ENCODE results near the gene CST4. TPM values are rescaled to one million over a fixed set of nuclear protein-coding genes. Genes with fewer than 3 reads are reported as not detected.
"Not testable (repeated sequence)": the region's sequence is repeated elsewhere in the genome, so short reads cannot be mapped to it uniquely, and the experiment has no call there.

Gene CST4
- total and polyA plus RNA-seq, 10 of the 15 experiments (the other 5 are each of a cell fraction or from before 2014, with no cell fraction given): not detected

DNA sequence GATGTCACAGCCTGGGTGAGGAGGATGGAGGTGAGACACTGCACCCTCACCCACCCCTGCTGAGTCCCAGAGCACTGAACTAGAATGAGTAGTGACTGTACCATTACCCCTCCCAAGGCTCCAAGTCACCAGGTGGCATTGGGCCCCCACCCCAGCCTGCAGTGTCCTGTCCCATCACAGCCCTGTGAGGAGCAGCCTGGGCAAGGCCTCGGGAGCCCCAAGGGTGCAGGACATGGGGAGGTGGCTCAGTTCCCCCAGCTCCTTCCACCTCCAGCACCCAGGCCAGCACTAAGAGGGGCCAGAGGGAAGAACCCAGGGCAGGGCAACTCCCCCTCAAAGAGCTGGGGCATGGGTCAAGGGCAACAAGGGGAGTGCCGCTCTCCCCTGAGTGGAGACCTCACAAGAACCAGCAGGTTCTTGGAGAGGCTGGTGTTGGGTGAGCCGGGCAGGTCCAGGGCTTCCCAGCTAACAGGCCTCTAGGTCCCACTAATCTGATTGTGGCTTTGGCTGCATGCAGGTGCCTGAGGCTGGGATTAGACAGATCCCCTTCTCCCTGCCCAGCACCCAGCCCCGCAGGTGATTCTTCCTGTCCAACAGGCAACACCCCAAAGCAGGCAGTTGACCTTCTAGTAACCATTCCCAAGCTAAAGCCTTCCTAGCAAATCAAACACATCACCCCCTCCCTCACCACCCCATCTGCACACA is 2.6 kb downstream of the CST4 start:
- POLR2A ChIA-PET: no interaction called here
- H3K9ac ChIP-seq (ENCODE audit: control insufficient read depth, insufficient read depth, low read length): no peak overlapping the region
- H3K4me2 ChIP-seq (ENCODE audit: control insufficient read depth, insufficient read depth): no peak overlapping the region
- CTCF ChIA-PET: no interaction called here
- intact Hi-C loops (cut with micrococcal nuclease; ENCODE audit: unreplicated experiment) (no loop called here), in situ Hi-C loops (cut with MboI) (no loop called here)
- H3K4me1 ChIP-seq (ENCODE audit: control insufficient read depth, insufficient read depth, low read length): no peaks in the 10 kb centered on the region
- BruUV-seq (replicated peaks): no TSS peak
- SMC1A ChIA-PET (ENCODE audit: uncharacterized antibody, unreplicated experiment): no interaction called here
- no peak overlapping the region for H3K4me3 ChIP-seq
- no peak for FAIRE-seq
- WGBS (ENCODE audit: insufficient coverage, insufficient replicate concordance, low lambda C conversion rate, missing lambda C conversion rate): 40% methylated on average over 4 of the region's 4 CpGs
- H2AFZ ChIP-seq (ENCODE audit: control insufficient read depth, low read depth, low read length): no peak overlapping the region
- RAD21 ChIA-PET (ENCODE audit: unreplicated experiment): no interaction called here
- H3K27ac ChIP-seq (ENCODE audit: control insufficient read depth, insufficient read depth): no peak overlapping the region
- H3K36me3 ChIP-seq (ENCODE audit: control insufficient read depth in 2 of 2, insufficient read depth in 2 of 2, low read length in 1 of 2): no peaks in the 10 kb centered on the region
- no peaks in the 10 kb centered on the region for H3K9me3 ChIP-seq (replicated peaks; ENCODE audit: control insufficient read depth, insufficient read depth, low read length)
- ATAC-seq: no peak
- no peaks in the 10 kb centered on the region for H3K27me3 ChIP-seq (replicated peaks in 1 of 2; ENCODE audit: control insufficient read depth in 2 of 2, insufficient read depth in 2 of 2, low read length in 1 of 2)
- TF ChIP-seq ETV6 (conservative IDR thresholded peaks at IDR 0.05 in 1 of 2, IDR thresholded peaks at IDR 0.05 in 1 of 2; ENCODE audit: borderline replicate concordance in 1 of 2, low read depth in 1 of 2): no peak
- no peak for TF ChIP-seq EZH2 (IDR thresholded peaks at IDR 0.05; ENCODE audit: borderline replicate concordance, control insufficient read depth, low read depth, low read length)
- TF ChIP-seq ZNF384 (IDR thresholded peaks at IDR 0.05; ENCODE audit: borderline replicate concordance, low read depth, low read length): no peak
- no peak for TF ChIP-seq TARDBP (IDR thresholded peaks at IDR 0.05; ENCODE audit: borderline replicate concordance)
- TF ChIP-seq TCF7 (IDR thresholded peaks at IDR 0.05; ENCODE audit: borderline replicate concordance): no peak
- no peak for TF ChIP-seq IRF4 (IDR thresholded peaks at IDR 0.05; ENCODE audit: low read depth, low read length)
- TF ChIP-seq SIX5 (IDR thresholded peaks at IDR 0.05; ENCODE audit: low read depth, low read length, severe bottlenecking): no peak
- DNase-seq (ENCODE audit: low read depth, low spot score): no peak
- H4K20me1 ChIP-seq (ENCODE audit: control insufficient read depth, insufficient read depth): no peaks in the 10 kb centered on the region
- no peaks in the 10 kb centered on the region for H3K79me2 ChIP-seq (ENCODE audit: control insufficient read depth, insufficient read depth, low read length)

DNA sequence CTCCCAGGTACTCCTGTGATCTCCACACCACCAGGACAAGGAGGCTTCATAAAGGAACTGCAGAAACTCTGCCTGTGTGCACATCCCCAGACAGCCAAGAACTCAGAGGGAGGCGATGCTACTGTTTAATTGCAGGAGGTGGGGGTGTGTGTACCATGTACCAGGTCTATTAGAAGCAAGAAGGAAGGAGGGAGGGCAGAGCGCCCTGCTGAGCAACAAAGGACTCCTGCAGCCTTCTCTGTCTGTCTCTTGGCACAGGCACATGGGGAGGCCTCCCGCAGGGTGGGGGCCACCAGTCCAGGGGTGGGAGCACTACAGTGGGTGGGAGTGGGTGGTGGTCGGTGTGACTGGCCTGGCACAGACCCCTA is 3.3 kb downstream of the CST4 start:
- H3K9ac ChIP-seq (ENCODE audit: control insufficient read depth, insufficient read depth, low read length); ATAC-seq; H4K20me1 ChIP-seq (ENCODE audit: control insufficient read depth, insufficient read depth); H3K9me3 ChIP-seq (replicated peaks; ENCODE audit: control insufficient read depth, insufficient read depth, low read length); SMC1A ChIA-PET (ENCODE audit: uncharacterized antibody, unreplicated experiment); BruUV-seq (replicated peaks); CTCF ChIA-PET; H3K4me3 ChIP-seq; H3K27ac ChIP-seq (ENCODE audit: control insufficient read depth, insufficient read depth); intact Hi-C loops (cut with micrococcal nuclease; ENCODE audit: unreplicated experiment); RAD21 ChIA-PET (ENCODE audit: unreplicated experiment); H3K4me1 ChIP-seq (ENCODE audit: control insufficient read depth, insufficient read depth, low read length); H3K36me3 ChIP-seq (ENCODE audit: control insufficient read depth in 2 of 2, insufficient read depth in 2 of 2, low read length in 1 of 2); in situ Hi-C loops (cut with MboI); POLR2A ChIA-PET; H3K27me3 ChIP-seq (replicated peaks in 1 of 2; ENCODE audit: control insufficient read depth in 2 of 2, insufficient read depth in 2 of 2, low read length in 1 of 2); DNase-seq (ENCODE audit: low read depth, low spot score); H3K4me2 ChIP-seq (ENCODE audit: control insufficient read depth, insufficient read depth); H2AFZ ChIP-seq (ENCODE audit: control insufficient read depth, low read depth, low read length); H3K79me2 ChIP-seq (ENCODE audit: control insufficient read depth, insufficient read depth, low read length); FAIRE-seq: not testable (repeated sequence)
- WGBS (ENCODE audit: insufficient coverage, insufficient replicate concordance, low lambda C conversion rate, missing lambda C conversion rate): 3% methylated on average over 2 of the region's 4 CpGs

All from GM12878 (cell line).